ACHN (cell line): ENCODE measurements around the gene GTF3A.
A peak's percentile ranks its signal among the peaks of the same experiment; 100 is the strongest.

Experiments
- DNase-seq: peaks from one replicate; pipeline ENCODE4 v3.0.0-alpha.2; 2015
- in situ Hi-C: cut with HindIII; loops from 2 replicates; pipeline ENCODE4 v1.10.0; 2017; ENCODE audit warnings: low sequenced_read_pairs, low pct_ligation_motif_present, low pct_unique_long_range_greater_than_20kb

Gene GTF3A

GRCh38 chr13:27403203-27403678 lies 21.2 kb upstream of the GTF3A start:
- in situ Hi-C loops, result no loop called here
- peak; percentile 75 for DNase-seq

GRCh38 chr13:27403727-27404385 lies 20.6 kb upstream of the GTF3A start:
- in situ Hi-C loops, result no loop called here
- DNase-seq, result no peak

GRCh38 chr13:27404680-27405079 lies 19.7 kb upstream of the GTF3A start:
- in situ Hi-C loops, result no loop called here
- no peak for DNase-seq

- no peak for DNase-seq
- in situ Hi-C loops, result no loop called here
Observed at GRCh38 chr13:27405546-27406134, 18.8 kb upstream of the GTF3A start.

GRCh38 chr13:27406178-27406939 lies 18.1 kb upstream of the GTF3A start:
- in situ Hi-C loops, result no loop called here
- peak; percentile 45 for DNase-seq

- in situ Hi-C loops, result no loop called here
- DNase-seq, result no peak
Observed at GRCh38 chr13:27408074-27408473, 16.3 kb upstream of the GTF3A start.

GRCh38 chr13:27409013-27409412 lies 15.4 kb upstream of the GTF3A start:
- DNase-seq, result no peak
- in situ Hi-C loops, result no loop called here

GRCh38 chr13:27411341-27411740 lies 13.1 kb upstream of the GTF3A start:
- DNase-seq, result no peak
- in situ Hi-C loops, result no loop called here

- in situ Hi-C loops, result no loop called here
- no peak for DNase-seq
Observed at GRCh38 chr13:27415116-27415515, 9.3 kb upstream of the GTF3A start.

- in situ Hi-C loops, result no loop called here
- no peak for DNase-seq
Observed at GRCh38 chr13:27419328-27419727, 5.1 kb upstream of the GTF3A start.

- in situ Hi-C loops, result no loop called here
- DNase-seq, result no peak
Observed at GRCh38 chr13:27421101-27421871, 3.1 kb upstream of the GTF3A start.

GRCh38 chr13:27423333-27423732 lies 1.1 kb upstream of the GTF3A start:
- in situ Hi-C loops, result no loop called here

GRCh38 chr13:27425158-27425917 lies 919 bp downstream of the GTF3A start:
- DNase-seq, result peak; percentile 11

More at GRCh38 chr13:27423333-27423732, 1.1 kb upstream of the GTF3A start:
- DNase-seq, result no peak

GRCh38 chr13:27425918-27426630 lies 1.7 kb downstream of the GTF3A start:
- peak; percentile 89 for DNase-seq
- in situ Hi-C loops, result no loop called here

More at GRCh38 chr13:27425158-27425917, 919 bp downstream of the GTF3A start:
- in situ Hi-C loops, result no loop called here

GRCh38 chr13:27427641-27428040 lies 3.2 kb downstream of the GTF3A start:
- in situ Hi-C loops, result no loop called here
- no peak for DNase-seq

GRCh38 chr13:27428160-27428559 lies 3.7 kb downstream of the GTF3A start:
- in situ Hi-C loops, result no loop called here
- DNase-seq, result no peak

GRCh38 chr13:27432180-27432579 lies 7.8 kb downstream of the GTF3A start:
- in situ Hi-C loops, result no loop called here
- DNase-seq, result no peak
